ENCODE results near the gene BEST1. TPM values are rescaled to one million over a fixed set of nuclear protein-coding genes. Genes with fewer than 3 reads are reported as not detected.
A peak's percentile ranks its signal among the peaks of the same experiment; 100 is the strongest.

Gene BEST1
- total and polyA plus RNA-seq, 7 donors = 0.81 to 9.8 (median 1.4) TPM

DNA sequence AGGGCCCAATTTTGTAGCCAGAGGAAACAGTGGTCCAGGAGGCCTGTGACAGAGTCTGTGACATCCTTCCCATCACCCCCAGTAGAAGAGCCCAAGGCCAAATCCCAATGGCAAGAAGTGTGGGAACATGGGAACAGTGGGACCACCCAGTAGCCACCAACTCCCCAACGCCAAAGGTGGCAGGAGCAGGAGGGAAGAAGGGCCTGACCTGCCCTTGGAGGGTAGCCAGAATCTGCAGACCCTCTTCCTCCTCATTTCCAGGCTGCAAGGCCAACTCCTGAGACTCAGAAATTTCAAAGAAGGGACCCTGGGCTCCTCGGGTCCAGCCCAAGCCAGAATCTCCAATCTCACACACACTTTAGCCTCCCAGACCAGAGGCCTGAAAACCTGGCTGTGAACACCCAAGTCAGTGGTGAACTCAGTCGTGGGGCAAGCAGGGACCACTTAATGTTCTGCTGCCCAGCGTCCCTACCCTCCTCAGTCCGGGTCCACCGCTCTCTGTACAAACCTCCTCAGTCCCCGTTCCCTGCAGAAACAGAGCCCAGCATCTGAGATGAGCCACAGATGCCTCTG, 38.9 kb upstream of the BEST1 start:
- H3K27ac ChIP-seq = no peak overlapping the region
- ATAC-seq = no peak
- H3K27me3 ChIP-seq (ENCODE audit: insufficient read depth in 3 of 3, low read length in 2 of 3) = no peaks in the 10 kb centered on the region
- DNase-seq = no peak
- WGBS, 3 donors = 75 to 83% (median 77%) methylated on average over 7 of the region's 7 CpGs
- TF ChIP-seq, protein P1, sequence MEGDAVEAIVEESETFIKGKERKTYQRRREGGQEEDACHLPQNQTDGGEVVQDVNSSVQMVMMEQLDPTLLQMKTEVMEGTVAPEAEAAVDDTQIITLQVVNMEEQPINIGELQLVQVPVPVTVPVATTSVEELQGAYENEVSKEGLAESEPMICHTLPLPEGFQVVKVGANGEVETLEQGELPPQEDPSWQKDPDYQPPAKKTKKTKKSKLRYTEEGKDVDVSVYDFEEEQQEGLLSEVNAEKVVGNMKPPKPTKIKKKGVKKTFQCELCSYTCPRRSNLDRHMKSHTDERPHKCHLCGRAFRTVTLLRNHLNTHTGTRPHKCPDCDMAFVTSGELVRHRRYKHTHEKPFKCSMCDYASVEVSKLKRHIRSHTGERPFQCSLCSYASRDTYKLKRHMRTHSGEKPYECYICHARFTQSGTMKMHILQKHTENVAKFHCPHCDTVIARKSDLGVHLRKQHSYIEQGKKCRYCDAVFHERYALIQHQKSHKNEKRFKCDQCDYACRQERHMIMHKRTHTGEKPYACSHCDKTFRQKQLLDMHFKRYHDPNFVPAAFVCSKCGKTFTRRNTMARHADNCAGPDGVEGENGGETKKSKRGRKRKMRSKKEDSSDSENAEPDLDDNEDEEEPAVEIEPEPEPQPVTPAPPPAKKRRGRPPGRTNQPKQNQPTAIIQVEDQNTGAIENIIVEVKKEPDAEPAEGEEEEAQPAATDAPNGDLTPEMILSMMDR (IDR thresholded peaks at IDR 0.05) = no peak
- H3K4me3 ChIP-seq = no peak overlapping the region
- no peaks in the 10 kb centered on the region for H3K36me3 ChIP-seq (ENCODE audit: insufficient read depth in 1 of 2, low read depth in 1 of 2)
- no peaks in the 10 kb centered on the region for H3K9me3 ChIP-seq
- no peaks in the 10 kb centered on the region for H3K4me1 ChIP-seq
- intact Hi-C loops (cut with DNase I) = no loop called here

DNA sequence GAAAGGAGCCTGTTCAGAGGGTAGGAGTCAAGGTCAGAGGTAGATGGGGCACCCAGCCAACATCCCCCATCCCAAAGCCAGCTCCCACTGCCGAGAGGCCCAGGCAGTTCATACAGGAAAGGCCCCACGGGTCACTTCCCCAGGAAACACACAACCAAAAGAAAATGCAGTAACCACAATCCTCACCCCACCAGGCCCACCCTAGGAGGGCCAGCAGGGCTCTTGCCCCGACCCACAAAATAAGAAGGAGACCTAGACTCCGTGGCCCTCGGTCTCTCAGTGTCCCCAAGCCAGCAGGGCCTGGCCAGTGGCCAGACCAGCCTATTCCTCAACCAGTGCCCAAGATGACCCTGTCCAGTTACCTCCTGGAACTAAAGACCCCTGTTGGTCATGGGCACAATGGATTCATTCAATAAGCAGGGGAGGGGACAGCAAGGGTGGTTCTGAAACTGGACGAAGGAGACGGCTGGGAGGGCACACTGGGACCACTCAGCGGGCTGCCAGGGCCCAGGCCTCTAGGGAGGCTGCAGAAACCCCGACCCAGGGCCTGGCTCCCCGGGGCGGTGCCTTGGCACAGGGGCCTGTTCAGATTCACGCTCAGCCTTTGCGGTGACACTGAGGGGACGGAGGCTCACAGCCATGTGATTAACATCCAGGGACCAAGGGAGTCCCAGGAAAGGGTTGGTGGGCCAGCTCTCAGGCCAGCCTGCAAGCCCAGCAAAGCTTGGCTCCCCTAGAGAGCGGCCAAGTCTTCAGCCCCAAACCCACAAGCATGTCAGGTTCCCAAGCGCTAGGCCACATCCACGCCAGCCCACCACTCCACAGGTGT, 38.2 kb upstream of the BEST1 start:
- intact Hi-C loops (cut with DNase I) = no loop called here
- H3K27me3 ChIP-seq (ENCODE audit: insufficient read depth in 3 of 3, low read length in 2 of 3) = no peaks in the 10 kb centered on the region
- 69 to 75% (median 73%) methylated on average over 17 of the region's 17 CpGs for WGBS, 3 donors
- H3K36me3 ChIP-seq (ENCODE audit: insufficient read depth in 1 of 2, low read depth in 1 of 2) = no peaks in the 10 kb centered on the region
- H3K4me3 ChIP-seq = no peak overlapping the region
- TF ChIP-seq, protein P1 (IDR thresholded peaks at IDR 0.05) = no peak
- DNase-seq = no peak
- no peak for ATAC-seq
- no peak overlapping the region for H3K27ac ChIP-seq
- no peaks in the 10 kb centered on the region for H3K4me1 ChIP-seq
- H3K9me3 ChIP-seq = no peaks in the 10 kb centered on the region

DNA sequence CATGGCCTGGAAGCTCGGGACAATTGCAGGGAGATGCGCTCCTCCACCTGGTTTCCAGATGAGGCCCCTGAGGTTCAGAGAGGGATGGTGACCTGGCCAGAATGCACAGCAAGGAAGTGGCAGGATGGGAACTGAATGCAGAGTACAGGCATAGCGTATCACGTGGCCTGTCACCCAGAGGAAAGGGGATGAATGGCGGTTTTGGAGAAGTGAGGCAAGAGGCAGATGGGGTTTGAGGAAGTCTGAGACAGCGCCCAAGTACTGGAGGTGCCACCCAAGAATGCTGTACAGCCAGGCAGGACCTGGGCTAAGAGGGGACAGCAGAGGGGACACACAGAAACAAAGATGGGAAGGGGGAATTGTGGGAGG, 37.6 kb upstream of the BEST1 start:
- Histone ChIP-seq H3K27ac (no peak overlapping the region), H3K4me1 (no peaks in the 10 kb centered on the region), H3K27me3 (ENCODE audit: insufficient read depth in 3 of 3, low read length in 2 of 3) (peaks cover 0 to under 1% (median under 1%) of the 10 kb centered on the region in 3 donors), H3K9me3 (no peaks in the 10 kb centered on the region), H3K36me3 (ENCODE audit: insufficient read depth in 1 of 2, low read depth in 1 of 2) (no peaks in the 10 kb centered on the region), H3K4me3 (no peak overlapping the region)
- DNase-seq (no peak), ATAC-seq (peak in 1 of 4 donors; percentile 17)
- intact Hi-C loops (cut with DNase I) = no loop called here
- WGBS, 3 donors = 85 to 88% (median 88%) methylated on average over 6 of the region's 6 CpGs
- TF ChIP-seq, protein P1 (IDR thresholded peaks at IDR 0.05) = no peak

DNA sequence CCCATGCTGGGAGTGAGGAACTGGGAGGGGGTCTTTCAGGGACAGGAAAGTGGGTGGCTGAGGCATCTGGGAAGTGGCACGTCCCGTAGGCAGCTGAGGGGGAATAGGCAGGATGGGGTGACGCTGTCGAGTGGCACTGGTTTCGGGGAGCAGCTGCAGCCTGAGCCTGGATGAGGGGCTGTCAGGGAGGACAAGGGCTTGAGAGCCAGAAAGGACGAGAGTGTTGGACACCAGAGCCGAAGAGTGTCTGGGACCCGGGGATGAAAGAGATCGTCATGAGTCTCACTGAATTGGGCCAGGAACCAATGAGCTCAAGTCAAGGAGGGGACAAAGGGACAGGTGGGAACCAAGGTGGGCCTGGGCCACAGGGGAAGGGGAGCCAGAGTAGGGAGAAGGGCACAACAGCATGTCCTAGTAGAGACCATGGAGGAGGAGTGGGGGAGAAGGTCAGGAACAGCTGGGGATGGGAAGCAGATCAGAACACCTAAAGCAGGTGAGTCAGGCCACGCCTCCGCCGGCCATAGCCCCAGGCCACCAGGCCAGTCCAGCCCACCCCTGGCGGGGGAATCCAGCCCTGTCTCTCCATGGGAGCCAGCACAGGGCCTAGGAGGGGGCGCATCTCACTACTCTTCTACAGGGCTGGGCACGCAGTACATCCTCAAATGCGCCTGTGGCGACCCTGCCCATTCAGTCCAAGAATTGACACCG, 37.0 kb upstream of the BEST1 start:
- WGBS, 3 donors = 68 to 74% (median 71%) methylated on average over 18 of the region's 18 CpGs
- TF ChIP-seq, protein P1 (IDR thresholded peaks at IDR 0.05) = no peak
- no peaks in the 10 kb centered on the region for H3K4me1 ChIP-seq
- H3K36me3 ChIP-seq (ENCODE audit: insufficient read depth in 1 of 2, low read depth in 1 of 2) = no peaks in the 10 kb centered on the region
- intact Hi-C loops (cut with DNase I) = no loop called here
- no peak for ATAC-seq
- no peaks in the 10 kb centered on the region for H3K9me3 ChIP-seq
- H3K27me3 ChIP-seq (ENCODE audit: insufficient read depth in 3 of 3, low read length in 2 of 3) = peaks cover 0 to 6% (median 3%) of the 10 kb centered on the region in 3 donors
- H3K27ac ChIP-seq = no peak overlapping the region
- no peak overlapping the region for H3K4me3 ChIP-seq
- no peak for DNase-seq
